IgD-negative memory B cell (primary cell): ENCODE results near the gene CASQ2. TPM values are rescaled to one million over a fixed set of nuclear protein-coding genes. Genes with fewer than 3 reads are reported as not detected.

ENCODE experiments used
- H3K27ac Mint-ChIP-seq, 3 donors: one replicate each; pipeline ENCODE4 v1.8.0; 2020 to 2022; ENCODE audit warnings: mild to moderate bottlenecking in 3 of 3, mixed read lengths in 3 of 3, moderate library complexity in 1 of 3
- H3K27me3 Mint-ChIP-seq: one replicate; pipeline ENCODE4 v1.8.0; 2021; ENCODE audit warnings: mixed read lengths
- H3K36me3 Mint-ChIP-seq: one replicate; pipeline ENCODE4 v1.8.0; 2020; ENCODE audit warnings: mild to moderate bottlenecking, mixed read lengths
- H3K4me1 Mint-ChIP-seq, 3 donors: one replicate each; pipeline ENCODE4 v1.8.0; 2020 to 2022; ENCODE audit warnings: mixed read lengths in 3 of 3, mild to moderate bottlenecking in 1 of 3
- H3K4me3 Mint-ChIP-seq, 4 donors: one replicate each; pipeline ENCODE4 v1.8.0; 2020 to 2022; ENCODE audit warnings: mild to moderate bottlenecking in 4 of 4, mixed read lengths in 4 of 4, moderate library complexity in 3 of 4
- H3K9me3 Mint-ChIP-seq, 3 donors: one replicate each; pipeline ENCODE4 v1.8.0; 2020 to 2021; ENCODE audit warnings: mixed read lengths in 3 of 3, mild to moderate bottlenecking in 1 of 3
- polyA plus RNA-seq: library from polyadenylated mRNA; unstranded; fragments of 300-500 nt; fragmentation: Illumina TruSeq; gene quantifications from one replicate; pipeline ENCODE4 v1.2.3, GENCODE V29; 2021

The CASQ2 gene
- polyA plus RNA-seq, 1 donor from 2014 or later, result not detected

DNA sequence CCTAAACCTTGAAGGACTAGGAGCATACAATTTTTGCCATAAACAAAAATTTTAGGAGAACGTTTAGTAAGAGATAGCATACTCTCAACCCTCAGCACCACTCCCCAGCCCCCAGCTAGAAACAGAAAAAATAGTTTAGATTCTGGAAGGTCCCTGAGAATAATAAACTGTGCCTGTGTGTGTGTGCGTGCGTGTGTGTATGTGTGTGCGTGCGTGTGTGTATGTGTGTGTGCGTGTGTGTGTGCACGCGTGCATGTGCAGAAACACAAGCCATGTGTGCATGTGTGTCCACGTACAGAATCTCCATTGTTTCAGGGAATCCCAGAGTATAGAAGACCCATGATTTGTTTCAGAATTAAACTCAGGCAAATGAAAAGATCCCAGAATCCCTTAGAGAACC is 62.6 kb downstream of the CASQ2 start:
- no peaks in the 10 kb centered on the region for H3K27me3 Mint-ChIP-seq
- H3K4me3 Mint-ChIP-seq, result no peak overlapping the region
- no peaks in the 10 kb centered on the region for H3K36me3 Mint-ChIP-seq
- no peaks in the 10 kb centered on the region for H3K4me1 Mint-ChIP-seq
- peak overlapping the region in 1 of 3 donors; percentile 24 for H3K27ac Mint-ChIP-seq
- no peaks in the 10 kb centered on the region for H3K9me3 Mint-ChIP-seq

DNA sequence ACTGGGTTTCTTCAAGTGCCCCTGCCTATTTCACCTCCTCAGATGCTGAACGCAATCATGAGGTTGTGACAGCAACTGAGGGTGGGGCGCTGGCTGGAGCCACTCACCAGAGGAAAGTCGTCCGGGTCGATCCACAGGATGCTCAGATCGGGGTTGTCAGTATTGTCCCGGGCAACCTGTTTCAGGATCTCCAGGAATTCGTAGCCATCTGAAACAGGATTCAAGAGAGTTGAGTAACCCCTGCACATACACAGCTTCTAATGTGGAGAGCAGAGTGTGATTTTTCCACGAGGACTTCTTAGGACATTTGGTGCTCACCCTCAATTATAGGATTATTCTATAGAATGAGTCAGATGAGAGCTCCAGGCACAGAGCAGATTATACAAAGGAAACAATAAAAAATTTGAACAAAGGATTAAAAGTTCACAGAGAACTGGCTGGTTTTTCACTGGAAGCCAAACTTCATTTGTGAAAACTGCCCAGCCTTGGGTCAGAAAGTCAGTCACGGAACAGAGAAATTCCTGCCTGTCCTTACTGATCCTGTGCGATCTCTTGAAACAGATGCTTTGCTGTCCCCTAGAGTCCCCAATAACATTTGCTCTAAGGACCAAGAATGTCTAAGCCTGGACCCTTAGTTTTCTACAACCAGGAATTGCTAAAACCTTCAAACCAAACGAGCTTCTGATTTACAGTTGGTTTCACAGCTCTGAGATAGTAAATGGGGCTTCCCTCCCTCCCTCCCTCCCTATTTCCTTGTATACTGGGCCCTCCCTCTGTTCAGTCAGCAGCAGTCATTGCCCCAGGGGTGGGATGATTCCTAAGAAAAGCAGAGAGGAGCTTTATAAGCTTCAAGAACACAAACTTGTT is 63.2 kb downstream of the CASQ2 start:
- Mint-ChIP-seq H3K36me3 (no peaks in the 10 kb centered on the region), H3K9me3 (no peaks in the 10 kb centered on the region), H3K27ac (no peak overlapping the region), H3K27me3 (no peaks in the 10 kb centered on the region), H3K4me3 (no peak overlapping the region), H3K4me1 (no peaks in the 10 kb centered on the region)

- no peak overlapping the region for H3K4me3 Mint-ChIP-seq
- no peak overlapping the region for H3K27ac Mint-ChIP-seq
- H3K36me3 Mint-ChIP-seq, result no peaks in the 10 kb centered on the region
- no peaks in the 10 kb centered on the region for H3K9me3 Mint-ChIP-seq
- H3K27me3 Mint-ChIP-seq, result no peaks in the 10 kb centered on the region
- no peaks in the 10 kb centered on the region for H3K4me1 Mint-ChIP-seq
Observed at GRCh38 chr1:115702959-115703358, 65.6 kb downstream of the CASQ2 start.

- Mint-ChIP-seq H3K27me3 (no peaks in the 10 kb centered on the region), H3K27ac (no peak overlapping the region), H3K9me3 (no peaks in the 10 kb centered on the region), H3K4me3 (no peak overlapping the region), H3K36me3 (no peaks in the 10 kb centered on the region), H3K4me1 (no peaks in the 10 kb centered on the region)
Observed at GRCh38 chr1:115701090-115701489, 67.4 kb downstream of the CASQ2 start.

DNA sequence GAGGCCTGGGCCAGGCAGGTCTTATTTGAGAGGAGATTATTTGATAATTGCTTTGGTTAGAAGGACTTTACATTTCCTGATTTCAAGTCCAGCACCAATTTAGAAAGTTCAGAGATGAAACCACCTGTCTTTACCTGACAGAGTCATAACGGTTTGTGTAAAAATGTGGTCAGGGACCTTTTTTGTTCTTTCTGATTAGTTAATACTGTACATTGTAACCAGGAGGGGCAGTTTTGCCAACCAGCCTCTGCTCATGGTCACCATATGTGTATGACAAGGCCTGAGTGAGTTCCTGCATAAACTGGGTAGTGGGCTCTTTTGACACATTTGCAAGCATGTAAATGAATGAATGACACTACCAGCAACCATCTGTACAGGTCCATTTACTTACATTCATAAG is 70.9 kb downstream of the CASQ2 start:
- peaks cover 2% of the 10 kb centered on the region for H3K27me3 Mint-ChIP-seq
- H3K9me3 Mint-ChIP-seq, result no peaks in the 10 kb centered on the region
- no peaks in the 10 kb centered on the region for H3K4me1 Mint-ChIP-seq
- no peak overlapping the region for H3K27ac Mint-ChIP-seq
- H3K4me3 Mint-ChIP-seq, result no peak overlapping the region
- no peaks in the 10 kb centered on the region for H3K36me3 Mint-ChIP-seq

GRCh38 chr1:115694805-115695204 is 73.7 kb downstream of the CASQ2 start:
- H3K4me1 Mint-ChIP-seq, result no peaks in the 10 kb centered on the region
- H3K27ac Mint-ChIP-seq, result no peak overlapping the region
- no peaks in the 10 kb centered on the region for H3K9me3 Mint-ChIP-seq
- H3K4me3 Mint-ChIP-seq, result no peak overlapping the region
- H3K36me3 Mint-ChIP-seq, result no peaks in the 10 kb centered on the region
- H3K27me3 Mint-ChIP-seq, result peaks cover 2% of the 10 kb centered on the region

- peaks cover 2% of the 10 kb centered on the region for H3K27me3 Mint-ChIP-seq
- H3K4me3 Mint-ChIP-seq, result no peak overlapping the region
- peaks cover 1% of the 10 kb centered on the region for H3K36me3 Mint-ChIP-seq
- no peak overlapping the region for H3K27ac Mint-ChIP-seq
- H3K9me3 Mint-ChIP-seq, result no peaks in the 10 kb centered on the region
- no peaks in the 10 kb centered on the region for H3K4me1 Mint-ChIP-seq
Observed at GRCh38 chr1:115692224-115692623, 76.3 kb downstream of the CASQ2 start.

DNA sequence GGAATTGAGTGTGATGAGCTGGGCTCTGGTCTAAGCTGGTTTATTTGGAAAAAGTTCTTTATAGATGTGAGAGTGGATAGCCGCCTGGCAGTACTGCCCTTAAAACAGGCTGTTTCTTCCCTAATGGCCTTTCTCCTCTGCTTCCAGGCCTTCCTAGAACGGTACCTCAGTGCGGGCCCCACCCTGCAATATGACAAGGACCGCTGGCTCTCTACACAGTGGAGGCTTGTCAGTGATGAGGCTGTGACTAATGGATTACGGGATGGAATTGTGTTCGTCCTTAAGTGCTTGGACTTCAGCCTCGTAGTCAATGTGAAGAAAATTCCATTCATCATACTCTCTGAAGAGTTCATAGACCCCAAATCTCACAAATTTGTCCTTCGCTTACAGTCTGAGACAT is 77.5 kb downstream of the CASQ2 start:
- H3K9me3 Mint-ChIP-seq, result no peaks in the 10 kb centered on the region
- H3K27ac Mint-ChIP-seq, result no peak overlapping the region
- peaks cover 2% of the 10 kb centered on the region for H3K27me3 Mint-ChIP-seq
- H3K4me1 Mint-ChIP-seq, result no peaks in the 10 kb centered on the region
- no peak overlapping the region for H3K4me3 Mint-ChIP-seq
- H3K36me3 Mint-ChIP-seq, result peaks cover 1% of the 10 kb centered on the region

GRCh38 chr1:115687744-115688143 is 80.8 kb downstream of the CASQ2 start:
- no peak overlapping the region for H3K4me3 Mint-ChIP-seq
- H3K9me3 Mint-ChIP-seq, result no peaks in the 10 kb centered on the region
- H3K27me3 Mint-ChIP-seq, result no peaks in the 10 kb centered on the region
- H3K4me1 Mint-ChIP-seq, result no peaks in the 10 kb centered on the region
- H3K27ac Mint-ChIP-seq, result no peak overlapping the region
- peaks cover 1% of the 10 kb centered on the region for H3K36me3 Mint-ChIP-seq

DNA sequence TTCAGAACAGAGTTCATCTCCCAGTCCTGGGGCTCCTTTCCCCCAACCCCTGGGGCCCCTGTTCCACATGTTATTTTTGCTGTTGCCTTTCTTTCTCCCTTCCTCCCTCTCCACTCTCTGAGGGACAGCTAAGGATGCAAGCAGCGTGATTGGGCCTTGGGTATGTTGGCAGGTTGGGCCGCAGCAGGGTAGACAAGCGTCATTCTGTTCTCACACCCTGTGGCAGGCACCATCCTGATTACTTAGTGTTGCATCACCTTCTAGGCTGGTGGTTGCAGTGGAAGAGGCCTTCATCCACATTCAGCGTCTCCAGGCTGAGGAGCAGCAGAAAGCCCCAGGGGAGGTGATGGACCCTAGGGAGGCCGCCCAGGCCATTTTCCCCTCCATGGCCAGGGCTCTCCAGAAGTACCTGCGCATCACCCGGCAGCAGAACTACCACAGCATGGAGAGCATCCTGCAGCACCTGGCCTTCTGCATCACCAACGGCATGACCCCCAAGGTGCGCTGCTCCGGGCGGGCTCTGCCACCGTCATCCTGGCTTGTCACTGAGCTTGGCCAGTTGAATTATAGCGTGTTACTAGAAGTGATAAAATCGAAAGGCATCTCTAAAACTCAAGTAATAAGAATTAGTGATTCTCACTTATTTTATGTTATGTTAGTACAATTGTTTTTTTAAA is 83.3 kb downstream of the CASQ2 start:
- no peak overlapping the region for H3K27ac Mint-ChIP-seq
- no peaks in the 10 kb centered on the region for H3K9me3 Mint-ChIP-seq
- H3K4me3 Mint-ChIP-seq, result no peak overlapping the region
- peaks cover 3% of the 10 kb centered on the region for H3K36me3 Mint-ChIP-seq
- no peaks in the 10 kb centered on the region for H3K27me3 Mint-ChIP-seq
- H3K4me1 Mint-ChIP-seq, result peaks cover 0 to 2% (median 0%) of the 10 kb centered on the region in 3 donors

GRCh38 chr1:115682792-115683191 is 85.7 kb downstream of the CASQ2 start:
- Mint-ChIP-seq H3K36me3 (peaks cover 2% of the 10 kb centered on the region), H3K27ac (no peak overlapping the region), H3K4me1 (peaks cover 0 to 4% (median 0%) of the 10 kb centered on the region in 3 donors), H3K4me3 (no peak overlapping the region), H3K27me3 (no peaks in the 10 kb centered on the region), H3K9me3 (no peaks in the 10 kb centered on the region)

DNA sequence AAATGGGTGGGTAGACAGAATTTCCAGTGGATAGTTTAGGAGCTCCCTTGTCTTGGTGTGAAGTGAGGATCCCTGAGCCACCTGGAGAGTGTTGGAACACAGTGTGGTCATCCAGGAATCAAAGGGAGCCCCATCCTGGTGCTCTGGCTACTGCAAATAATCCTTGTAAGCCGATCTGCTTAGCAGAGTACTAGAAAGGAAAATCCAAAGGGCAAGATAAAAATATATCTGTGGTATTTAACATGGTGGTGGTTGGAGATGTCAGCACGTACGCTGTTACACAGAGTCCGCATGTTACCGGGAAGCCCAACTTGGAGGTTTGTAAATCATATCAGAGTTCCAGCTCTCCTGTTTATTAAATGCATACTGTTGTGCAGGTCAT is 87.8 kb downstream of the CASQ2 start:
- no peaks in the 10 kb centered on the region for H3K9me3 Mint-ChIP-seq
- peaks cover 2% of the 10 kb centered on the region for H3K27me3 Mint-ChIP-seq
- H3K4me3 Mint-ChIP-seq, result peak overlapping the region in 1 of 4 donors; percentile 43
- H3K36me3 Mint-ChIP-seq, result peaks cover 2% of the 10 kb centered on the region
- H3K4me1 Mint-ChIP-seq, result peaks cover 0 to 7% (median 2%) of the 10 kb centered on the region in 3 donors
- no peak overlapping the region for H3K27ac Mint-ChIP-seq

DNA sequence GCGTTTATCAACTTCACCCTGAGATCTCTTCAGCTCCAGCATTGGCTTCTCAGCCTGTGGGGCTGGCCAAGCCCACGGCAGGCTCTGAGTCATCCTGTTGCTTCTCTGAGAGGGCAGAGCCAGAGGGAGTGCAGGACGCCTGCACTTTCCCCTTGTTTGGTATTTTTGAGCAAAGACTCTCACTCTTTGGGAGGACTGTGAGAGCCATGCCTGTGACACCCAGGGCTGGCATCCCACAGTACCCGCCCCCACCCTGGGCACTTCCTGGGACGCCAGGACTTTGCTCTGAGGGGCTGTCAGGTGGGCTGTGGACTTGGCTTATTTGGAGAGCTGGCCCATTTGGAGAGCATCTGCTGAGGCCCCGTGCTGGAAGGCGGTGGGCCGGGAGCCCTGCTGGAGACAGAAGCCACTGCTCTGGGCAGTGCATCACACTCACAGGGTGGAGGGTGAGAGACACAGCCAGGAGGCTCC is 89.3 kb downstream of the CASQ2 start:
- Mint-ChIP-seq H3K36me3 (peaks cover 2% of the 10 kb centered on the region), H3K27me3 (peaks cover 2% of the 10 kb centered on the region), H3K9me3 (no peaks in the 10 kb centered on the region), H3K4me1 (peaks cover 0 to 7% (median 2%) of the 10 kb centered on the region in 3 donors), H3K4me3 (no peak overlapping the region), H3K27ac (no peak overlapping the region)

- H3K36me3 Mint-ChIP-seq, result peaks cover 2% of the 10 kb centered on the region
- no peaks in the 10 kb centered on the region for H3K9me3 Mint-ChIP-seq
- H3K27ac Mint-ChIP-seq, result no peak overlapping the region
- peaks cover 2% of the 10 kb centered on the region for H3K27me3 Mint-ChIP-seq
- H3K4me3 Mint-ChIP-seq, result no peak overlapping the region
- peaks cover 0 to 7% (median 2%) of the 10 kb centered on the region in 3 donors for H3K4me1 Mint-ChIP-seq
Observed at GRCh38 chr1:115678141-115678540, 90.4 kb downstream of the CASQ2 start.

DNA sequence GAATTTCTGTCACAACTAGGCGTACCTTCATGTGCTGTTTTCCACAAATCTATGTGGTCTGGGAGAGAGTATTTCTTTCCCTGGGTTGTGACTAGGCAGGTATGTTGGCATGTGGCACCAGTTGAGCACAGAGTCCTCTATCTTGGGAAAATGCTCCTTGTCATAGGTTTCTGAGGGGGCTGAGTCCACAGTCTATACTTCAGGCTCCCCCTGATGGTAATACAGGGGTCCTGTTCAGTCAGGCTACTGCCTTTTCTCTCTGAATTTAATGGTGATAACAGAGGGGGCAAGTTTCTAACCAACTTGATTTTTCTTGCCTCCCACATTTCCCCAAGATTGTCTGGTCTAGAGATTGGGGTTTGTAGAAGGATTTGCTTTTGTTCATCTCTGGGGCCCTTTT is 90.9 kb downstream of the CASQ2 start:
- H3K4me1 Mint-ChIP-seq, result peaks cover 0 to 7% (median 2%) of the 10 kb centered on the region in 3 donors
- H3K27me3 Mint-ChIP-seq, result peaks cover 2% of the 10 kb centered on the region
- peaks cover 2% of the 10 kb centered on the region for H3K36me3 Mint-ChIP-seq
- no peaks in the 10 kb centered on the region for H3K9me3 Mint-ChIP-seq
- H3K27ac Mint-ChIP-seq, result no peak overlapping the region
- no peak overlapping the region for H3K4me3 Mint-ChIP-seq

GRCh38 chr1:115677182-115677555 is 91.3 kb downstream of the CASQ2 start:
- H3K4me1 Mint-ChIP-seq, result peaks cover 0 to 7% (median 2%) of the 10 kb centered on the region in 3 donors
- H3K27ac Mint-ChIP-seq, result no peak overlapping the region
- no peaks in the 10 kb centered on the region for H3K9me3 Mint-ChIP-seq
- peaks cover 2% of the 10 kb centered on the region for H3K36me3 Mint-ChIP-seq
- peak overlapping the region in 1 of 4 donors; percentile 58 for H3K4me3 Mint-ChIP-seq
- peaks cover 2% of the 10 kb centered on the region for H3K27me3 Mint-ChIP-seq
